GM19397 (cell line): Measurements from ENCODE around the gene IFNGR2.
"Not testable (repeated sequence)": the region's sequence is repeated elsewhere in the genome, so short reads cannot be mapped to it uniquely, and the experiment has no call there.

Experiments used
- ATAC-seq: cut with Tn5 transposase; IDR thresholded peaks from one replicate; pipeline ENCODE4 v1.9.1; 2021; ENCODE audit warnings: mild to moderate bottlenecking, moderate library complexity; ENCODE audit not compliant: unreplicated experiment

The IFNGR2 gene

GRCh38 chr21:33403128-33403785 lies at the start of gene IFNGR2:
Gene IFNGR2 (plus strand): TSS chr21:33403413. CDS start chr21:33403544, 131 bp downstream.
- peak; percentile 56 for ATAC-seq

GRCh38 chr21:33355355-33355754 lies 47.9 kb upstream of the IFNGR2 start:
- no peak for ATAC-seq

GRCh38 chr21:33355996-33356395 lies 47.2 kb upstream of the IFNGR2 start:
- ATAC-seq = no peak

GRCh38 chr21:33357177-33357576 lies 46.0 kb upstream of the IFNGR2 start:
- no peak for ATAC-seq

GRCh38 chr21:33359446-33359845 lies 43.8 kb upstream of the IFNGR2 start:
- no peak for ATAC-seq

- no peak for ATAC-seq
Measured at GRCh38 chr21:33360281-33360680, 42.9 kb upstream of the IFNGR2 start.

GRCh38 chr21:33360881-33361602 lies 42.2 kb upstream of the IFNGR2 start:
- peak; percentile 64 for ATAC-seq

- ATAC-seq = no peak
Measured at GRCh38 chr21:33362044-33362555, 41.1 kb upstream of the IFNGR2 start.

- not testable (repeated sequence) for ATAC-seq
Measured at GRCh38 chr21:33363911-33364609, 39.2 kb upstream of the IFNGR2 start.

- no peak for ATAC-seq
Measured at GRCh38 chr21:33364830-33365229, 38.4 kb upstream of the IFNGR2 start.

- no peak for ATAC-seq
Measured at GRCh38 chr21:33367309-33367973, 35.8 kb upstream of the IFNGR2 start.

- no peak for ATAC-seq
Measured at GRCh38 chr21:33368124-33368523, 35.1 kb upstream of the IFNGR2 start.

- ATAC-seq = no peak
Measured at GRCh38 chr21:33368576-33368975, 34.6 kb upstream of the IFNGR2 start.

- no peak for ATAC-seq
Measured at GRCh38 chr21:33369586-33369985, 33.6 kb upstream of the IFNGR2 start.

GRCh38 chr21:33370305-33370704 lies 32.9 kb upstream of the IFNGR2 start:
- no peak for ATAC-seq

GRCh38 chr21:33371366-33371765 lies 31.8 kb upstream of the IFNGR2 start:
- no peak for ATAC-seq

- no peak for ATAC-seq
Measured at GRCh38 chr21:33372582-33372981, 30.6 kb upstream of the IFNGR2 start.

- no peak for ATAC-seq
Measured at GRCh38 chr21:33373451-33373850, 29.8 kb upstream of the IFNGR2 start.

- no peak for ATAC-seq
Measured at GRCh38 chr21:33374080-33374449, 29.1 kb upstream of the IFNGR2 start.

- ATAC-seq = no peak
Measured at GRCh38 chr21:33374450-33375096, 28.6 kb upstream of the IFNGR2 start.
